ENCODE data around the gene TPGS1. TPM values are rescaled to one million over a fixed set of nuclear protein-coding genes. Genes with fewer than 3 reads are reported as not detected.
"Not testable (repeated sequence)": the region's sequence is repeated elsewhere in the genome, so short reads cannot be mapped to it uniquely, and the experiment has no call there.

The TPGS1 gene
- total RNA-seq, 1 donor from 2014 or later = 25.4 TPM

GRCh38 chr19:478976-479375 lies 28.3 kb upstream of the TPGS1 start:
- Mint-ChIP-seq H3K27me3 (ENCODE audit: unreplicated experiment) (no peaks in the 10 kb centered on the region), H3K4me3 (ENCODE audit: unreplicated experiment) (no peak overlapping the region), H3K36me3 (ENCODE audit: unreplicated experiment) (no peaks in the 10 kb centered on the region), H3K27ac (ENCODE audit: unreplicated experiment) (no peak overlapping the region), H3K9me3 (ENCODE audit: unreplicated experiment) (peaks cover 5% of the 10 kb centered on the region), H3K4me1 (ENCODE audit: unreplicated experiment) (peaks cover 12% of the 10 kb centered on the region)
- no peak for DNase-seq (ENCODE audit: extremely low spot score, unreplicated experiment)
- TF ChIP-seq CTCF (IDR thresholded peaks at IDR 0.05) = no peak

GRCh38 chr19:480016-480855 lies 27.1 kb upstream of the TPGS1 start:
- peak overlapping the region; percentile 88 for H3K27ac Mint-ChIP-seq (ENCODE audit: unreplicated experiment)
- peaks cover 5% of the 10 kb centered on the region for H3K9me3 Mint-ChIP-seq (ENCODE audit: unreplicated experiment)
- peak overlapping the region; percentile 63 for H3K4me3 Mint-ChIP-seq (ENCODE audit: unreplicated experiment)
- peaks cover 10% of the 10 kb centered on the region for H3K4me1 Mint-ChIP-seq (ENCODE audit: unreplicated experiment)
- no peaks in the 10 kb centered on the region for H3K36me3 Mint-ChIP-seq (ENCODE audit: unreplicated experiment)
- peak; percentile 93 for DNase-seq (ENCODE audit: extremely low spot score, unreplicated experiment)
- peak; percentile 71 for TF ChIP-seq CTCF (IDR thresholded peaks at IDR 0.05)
- H3K27me3 Mint-ChIP-seq (ENCODE audit: unreplicated experiment) = peaks cover 8% of the 10 kb centered on the region

DNA sequence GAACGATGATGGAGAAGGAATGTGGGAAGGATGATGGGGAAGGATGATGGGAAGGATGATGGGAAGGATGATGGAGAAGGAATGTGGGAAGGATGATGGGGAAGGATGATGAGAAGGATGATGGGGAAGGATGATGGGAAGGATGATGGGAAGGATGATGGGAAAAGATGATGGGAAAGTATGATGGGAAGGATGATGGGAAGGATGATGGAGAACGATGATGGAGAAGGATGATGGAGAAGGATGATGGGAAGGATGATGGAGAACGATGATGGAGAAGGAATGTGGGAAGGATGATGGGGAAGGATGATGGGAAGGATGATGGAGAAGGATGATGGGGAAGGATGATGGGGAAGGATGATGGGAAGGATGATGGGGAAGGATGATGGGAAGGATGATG lies 26.2 kb upstream of the TPGS1 start:
- H3K27ac Mint-ChIP-seq (ENCODE audit: unreplicated experiment); H3K4me3 Mint-ChIP-seq (ENCODE audit: unreplicated experiment); H3K9me3 Mint-ChIP-seq (ENCODE audit: unreplicated experiment); H3K36me3 Mint-ChIP-seq (ENCODE audit: unreplicated experiment); DNase-seq (ENCODE audit: extremely low spot score, unreplicated experiment): not testable (repeated sequence)
- Mint-ChIP-seq H3K27me3 (ENCODE audit: unreplicated experiment) (peaks cover 12% of the 10 kb centered on the region), H3K4me1 (ENCODE audit: unreplicated experiment) (peaks cover 17% of the 10 kb centered on the region)

- Mint-ChIP-seq H3K36me3 (ENCODE audit: unreplicated experiment) (no peaks in the 10 kb centered on the region), H3K27me3 (ENCODE audit: unreplicated experiment) (peaks cover 12% of the 10 kb centered on the region), H3K4me1 (ENCODE audit: unreplicated experiment) (peaks cover 19% of the 10 kb centered on the region), H3K4me3 (ENCODE audit: unreplicated experiment) (no peak overlapping the region), H3K27ac (ENCODE audit: unreplicated experiment) (no peak overlapping the region), H3K9me3 (ENCODE audit: unreplicated experiment) (peaks cover 5% of the 10 kb centered on the region)
- DNase-seq (ENCODE audit: extremely low spot score, unreplicated experiment) = no peak
- no peak for TF ChIP-seq CTCF (IDR thresholded peaks at IDR 0.05)
Observed at GRCh38 chr19:482186-483041, 24.9 kb upstream of the TPGS1 start.

- peaks cover 12% of the 10 kb centered on the region for H3K27me3 Mint-ChIP-seq (ENCODE audit: unreplicated experiment)
- H3K36me3 Mint-ChIP-seq (ENCODE audit: unreplicated experiment) = no peaks in the 10 kb centered on the region
- H3K4me1 Mint-ChIP-seq (ENCODE audit: unreplicated experiment) = peaks cover 25% of the 10 kb centered on the region
- DNase-seq (ENCODE audit: extremely low spot score, unreplicated experiment) = no peak
- no peak overlapping the region for H3K27ac Mint-ChIP-seq (ENCODE audit: unreplicated experiment)
- H3K9me3 Mint-ChIP-seq (ENCODE audit: unreplicated experiment) = peaks cover 5% of the 10 kb centered on the region
- TF ChIP-seq CTCF (IDR thresholded peaks at IDR 0.05) = no peak
- no peak overlapping the region for H3K4me3 Mint-ChIP-seq (ENCODE audit: unreplicated experiment)
Observed at GRCh38 chr19:483332-484072, 23.8 kb upstream of the TPGS1 start.

Measured in osteocyte (in vitro differentiated cells).